GM23338 (cell line): ENCODE measurements around the gene LCMT1. TPM values are rescaled to one million over a fixed set of nuclear protein-coding genes. Genes with fewer than 3 reads are reported as not detected.
"Not testable (repeated sequence)": the region's sequence is repeated elsewhere in the genome, so short reads cannot be mapped to it uniquely, and the experiment has no call there.

Experiments
- ATAC-seq: fragments of 200-7000 bp; cut with Tn5 transposase; 3 replicates; pipeline ENCODE4 v1.9.1; 2020
- DNase-seq: peaks from one replicate; pipeline ENCODE4 v3.0.0-alpha.2; 2015; ENCODE audit warnings: low spot score
- H2AFZ ChIP-seq: fragments of 200-600 bp; sonication (generic); 2 replicates; pipeline ENCODE4 v1.8.0; 2016; ENCODE audit warnings: antibody characterized with exemption, mild to moderate bottlenecking, moderate library complexity
- H3F3A ChIP-seq: fragments of 200-600 bp; sonication (generic); replicated peaks from 2 replicates; pipeline ENCODE4 v1.8.0; 2017; ENCODE audit warnings: antibody characterized with exemption, mixed run types, low read depth
- H3K27ac ChIP-seq: fragments of 200-600 bp; sonication (generic); 2 replicates; pipeline ENCODE4 v1.6.1; 2016; ENCODE audit warnings: low read depth
- H3K27me3 ChIP-seq: fragments of 200-600 bp; sonication (generic); 2 replicates; pipeline ENCODE4 v1.8.0; 2016; ENCODE audit warnings: mild to moderate bottlenecking, mixed run types, moderate library complexity; ENCODE audit not compliant: insufficient read depth
- H3K36me3 ChIP-seq: fragments of 200-600 bp; sonication (generic); 2 replicates; pipeline ENCODE4 v1.8.0; 2016; ENCODE audit warnings: mild to moderate bottlenecking; ENCODE audit not compliant: insufficient read depth
- H3K4me1 ChIP-seq: fragments of 200-600 bp; sonication (generic); 2 replicates; pipeline ENCODE4 v1.8.0; 2016; ENCODE audit warnings: mild to moderate bottlenecking, moderate library complexity; ENCODE audit not compliant: insufficient read depth
- H3K4me2 ChIP-seq: fragments of 200-600 bp; sonication (generic); 2 replicates; pipeline ENCODE4 v1.7.1; 2017; ENCODE audit warnings: mixed run types
- H3K4me3 ChIP-seq: fragments of 200-600 bp; sonication (generic); 2 replicates; pipeline ENCODE4 v1.6.1; 2016; ENCODE audit warnings: mixed run types
- H3K79me2 ChIP-seq: fragments of 200-600 bp; sonication (generic); replicated peaks from 2 replicates; pipeline ENCODE4 v1.8.0; 2017; ENCODE audit warnings: mild to moderate bottlenecking; ENCODE audit not compliant: insufficient read depth
- H3K9me2 ChIP-seq: fragments of 200-600 bp; sonication (generic); 2 replicates; pipeline ENCODE4 v1.8.0; 2017; ENCODE audit not compliant: insufficient read depth
- H4K20me1 ChIP-seq: fragments of 200-600 bp; sonication (generic); replicated peaks from 2 replicates; pipeline ENCODE4 v1.8.0; 2017; ENCODE audit warnings: mild to moderate bottlenecking; ENCODE audit not compliant: insufficient read depth
- H3K27ac Mint-ChIP-seq: 2 replicates; pipeline ENCODE4 v1.8.0; 2020; ENCODE audit warnings: inconsistent platforms, mild to moderate bottlenecking, moderate library complexity, mixed read lengths
- H3K27me3 Mint-ChIP-seq: 3 replicates; pipeline ENCODE4 v1.8.0; 2022; ENCODE audit warnings: low read depth, mild to moderate bottlenecking, moderate library complexity, mixed read lengths, inconsistent platforms; ENCODE audit not compliant: insufficient read depth, poor library complexity
- H3K36me3 Mint-ChIP-seq: 3 replicates; pipeline ENCODE4 v1.8.0; 2021; ENCODE audit warnings: low read depth, mild to moderate bottlenecking, inconsistent platforms, moderate library complexity, mixed read lengths
- H3K4me1 Mint-ChIP-seq: 3 replicates; pipeline ENCODE4 v1.8.0; 2020; ENCODE audit warnings: mild to moderate bottlenecking, inconsistent platforms, mixed read lengths
- H3K4me3 Mint-ChIP-seq: 3 replicates; pipeline ENCODE4 v1.8.0; 2021; ENCODE audit warnings: moderate library complexity, mild to moderate bottlenecking, inconsistent platforms, mixed read lengths
- H3K9me3 Mint-ChIP-seq: 3 replicates; pipeline ENCODE4 v1.8.0; 2020; ENCODE audit warnings: moderate library complexity, mild to moderate bottlenecking, inconsistent platforms, mixed read lengths
- CREB1 ChIP-seq: fragments of 250-450 bp; sonication (Bioruptor Pico); IDR thresholded peaks from 2 replicates; pipeline ENCODE4 v1.5.0; 2020; ENCODE audit warnings: low read depth, mild to moderate bottlenecking, moderate library complexity
- ETS1 ChIP-seq: IDR thresholded peaks from 2 replicates; pipeline ENCODE4 v1.6.1; 2016; ENCODE audit warnings: antibody characterized with exemption
- EZH2 ChIP-seq: fragments of 200-600 bp; sonication (generic); IDR thresholded peaks from one replicate; pipeline ENCODE4 v1.8.0; 2017; ENCODE audit warnings: antibody characterized with exemption, mild to moderate bottlenecking, low read depth; ENCODE audit not compliant: unreplicated experiment
- EZH2phosphoT487 ChIP-seq: fragments of 200-600 bp; sonication (generic); IDR thresholded peaks from one replicate; pipeline ENCODE4 v1.8.1; 2018; ENCODE audit warnings: antibody characterized with exemption; ENCODE audit not compliant: unreplicated experiment
- JUNB ChIP-seq: IDR thresholded peaks from one replicate; pipeline ENCODE4 v1.6.1; 2016; ENCODE audit warnings: antibody characterized with exemption; ENCODE audit not compliant: unreplicated experiment
- NANOG ChIP-seq: IDR thresholded peaks from 2 replicates; pipeline ENCODE4 v1.6.1; 2016; ENCODE audit warnings: antibody characterized with exemption, borderline replicate concordance
- REST ChIP-seq: IDR thresholded peaks from one replicate; pipeline ENCODE4 v1.6.1; 2018; ENCODE audit warnings: antibody characterized with exemption; ENCODE audit not compliant: unreplicated experiment
- STAT1 ChIP-seq: IDR thresholded peaks from one replicate; pipeline ENCODE4 v1.6.1; 2016; ENCODE audit warnings: antibody characterized with exemption; ENCODE audit not compliant: unreplicated experiment
- ZNF114 ChIP-seq: fragments of 250-450 bp; sonication (Bioruptor Pico); IDR thresholded peaks from 2 replicates; pipeline ENCODE4 v1.5.0; 2020; ENCODE audit warnings: mild to moderate bottlenecking, moderate library complexity
- ZNF331 ChIP-seq: fragments of 250-450 bp; sonication (Bioruptor Pico); IDR thresholded peaks from 2 replicates; pipeline ENCODE4 v1.5.0; 2020; ENCODE audit warnings: low read depth, mild to moderate bottlenecking, moderate library complexity
- polyA plus RNA-seq: library from polyadenylated mRNA; unstranded; fragments of >200 nt; fragmentation: Nextera tagmentation; extraction: Ambion mirVana; gene quantifications from 2 replicates; pipeline ENCODE4 v1.2.1, GENCODE V29; 2016
- total RNA-seq: library from RNA; depleted of rRNA; stranded (reverse); fragments of >200 nt; shearing (Covaris generic); gene quantifications from 2 replicates; pipeline ENCODE4 v1.2.3, GENCODE V29; 2014
- TF ChIP-seq, protein P1 (sequence below), 2 experiments: fragments of 200-600 bp in 1 of 2; sonication (generic) in 1 of 2; conservative IDR thresholded peaks; 2 replicates each; pipeline versions ENCODE4 v1.5.1 to v1.6.1; 2016 to 2017; ENCODE audit warnings: antibody characterized with exemption in 2 of 2, low read depth in 2 of 2, mild to moderate bottlenecking in 2 of 2, moderate library complexity in 1 of 2

LCMT1 gene
- total and polyA plus RNA-seq, 2 experiments from 2014 or later = 56.2 to 84.6 TPM

DNA sequence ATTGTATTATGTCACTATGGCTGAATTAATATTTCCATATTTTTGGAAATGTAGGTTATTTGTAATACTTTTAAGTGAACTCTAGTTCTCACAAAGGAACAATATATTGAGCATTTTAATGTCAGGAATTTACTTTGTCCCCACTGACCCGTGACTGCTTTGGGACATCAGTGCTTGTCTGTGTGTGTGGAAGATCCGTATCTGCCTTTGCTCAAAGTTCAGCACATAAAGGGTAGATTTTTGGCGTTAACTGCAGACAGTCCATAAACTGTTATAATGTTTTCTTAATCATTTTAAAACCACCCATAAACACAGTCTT is 65.9 kb downstream of the LCMT1 start:
- Histone ChIP-seq H3K36me3 (no peaks in the 10 kb centered on the region), H3F3A (no peaks in the 10 kb centered on the region), H4K20me1 (0 out of 2 replicates have a peak, but pooled peaks cover 2% of the 10 kb centered on the region), H3K4me2 (no peak overlapping the region), H3K27me3 (no peaks in the 10 kb centered on the region), H3K79me2 (no peaks in the 10 kb centered on the region), H3K4me3 (no peak overlapping the region), H3K9me2 (no peaks in the 10 kb centered on the region), H3K4me1 (no peaks in the 10 kb centered on the region), H3K27ac (no peak overlapping the region), H2AFZ (no peak overlapping the region)
- no peak for TF ChIP-seq EZH2phosphoT487
- no peak for TF ChIP-seq CREB1
- no peak for TF ChIP-seq NANOG
- ATAC-seq (no peak), DNase-seq (no peak)
- Mint-ChIP-seq H3K27me3 (peaks cover 4% of the 10 kb centered on the region), H3K4me3 (no peak overlapping the region), H3K27ac (no peak overlapping the region), H3K4me1 (no peaks in the 10 kb centered on the region), H3K9me3 (no peaks in the 10 kb centered on the region), H3K36me3 (peaks cover 14% of the 10 kb centered on the region)

DNA sequence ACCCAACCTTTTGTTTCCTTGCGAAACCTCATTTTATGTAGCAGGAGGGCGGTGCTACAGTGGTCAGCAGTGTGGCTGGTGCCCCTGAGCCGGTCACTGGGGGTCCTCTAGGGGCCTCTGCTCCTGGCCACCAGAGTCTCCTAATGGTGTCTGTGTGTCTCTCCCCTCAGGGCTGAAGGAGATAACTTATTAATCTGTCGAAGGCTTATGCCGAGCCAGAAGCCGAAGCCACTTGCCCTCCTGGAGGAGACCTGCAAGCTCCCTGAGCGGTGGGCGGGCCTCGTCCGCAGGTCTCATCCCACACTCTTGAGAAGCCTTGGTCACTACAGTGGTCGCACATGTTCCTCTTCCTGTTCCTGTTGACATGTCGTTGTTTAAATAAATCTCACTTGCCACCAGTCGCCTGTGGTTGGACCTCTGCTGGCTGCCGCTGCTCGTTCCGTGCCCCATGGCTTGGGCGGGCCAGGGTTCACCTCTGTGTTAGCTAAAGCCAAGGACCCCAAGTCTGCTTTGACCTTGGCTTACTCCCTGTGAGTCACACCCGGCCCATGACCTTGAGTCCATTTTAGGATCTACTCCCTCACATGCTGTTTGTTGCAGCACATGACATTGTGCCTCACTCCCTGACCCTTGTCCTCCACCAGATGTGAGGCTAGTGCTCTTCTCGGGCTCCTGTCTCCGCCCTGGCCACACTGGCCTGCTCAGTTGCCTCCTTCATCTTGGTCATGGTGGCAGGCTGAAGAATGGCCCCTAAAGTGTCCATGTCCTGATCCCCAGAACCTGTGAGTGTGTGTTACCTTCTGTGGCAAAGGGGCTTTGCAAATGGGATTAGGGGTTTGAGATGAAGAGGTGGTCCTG is 66.5 kb downstream of the LCMT1 start:
- no peak overlapping the region for H2AFZ ChIP-seq
- no peaks in the 10 kb centered on the region for H3K36me3 ChIP-seq
- no peak for TF ChIP-seq ETS1
- TF ChIP-seq, protein P1, sequence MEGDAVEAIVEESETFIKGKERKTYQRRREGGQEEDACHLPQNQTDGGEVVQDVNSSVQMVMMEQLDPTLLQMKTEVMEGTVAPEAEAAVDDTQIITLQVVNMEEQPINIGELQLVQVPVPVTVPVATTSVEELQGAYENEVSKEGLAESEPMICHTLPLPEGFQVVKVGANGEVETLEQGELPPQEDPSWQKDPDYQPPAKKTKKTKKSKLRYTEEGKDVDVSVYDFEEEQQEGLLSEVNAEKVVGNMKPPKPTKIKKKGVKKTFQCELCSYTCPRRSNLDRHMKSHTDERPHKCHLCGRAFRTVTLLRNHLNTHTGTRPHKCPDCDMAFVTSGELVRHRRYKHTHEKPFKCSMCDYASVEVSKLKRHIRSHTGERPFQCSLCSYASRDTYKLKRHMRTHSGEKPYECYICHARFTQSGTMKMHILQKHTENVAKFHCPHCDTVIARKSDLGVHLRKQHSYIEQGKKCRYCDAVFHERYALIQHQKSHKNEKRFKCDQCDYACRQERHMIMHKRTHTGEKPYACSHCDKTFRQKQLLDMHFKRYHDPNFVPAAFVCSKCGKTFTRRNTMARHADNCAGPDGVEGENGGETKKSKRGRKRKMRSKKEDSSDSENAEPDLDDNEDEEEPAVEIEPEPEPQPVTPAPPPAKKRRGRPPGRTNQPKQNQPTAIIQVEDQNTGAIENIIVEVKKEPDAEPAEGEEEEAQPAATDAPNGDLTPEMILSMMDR (conservative IDR thresholded peaks at IDR 0.05; ENCODE audit: low read depth in 2 of 2) = no peak
- no peak for TF ChIP-seq REST
- no peak for TF ChIP-seq JUNB
- no peak for TF ChIP-seq ZNF114
- no peak for TF ChIP-seq STAT1
- no peak for TF ChIP-seq CREB1
- TF ChIP-seq EZH2 = no peak
- TF ChIP-seq ZNF331 (CRISPR knock-in tag) = no peak
- Mint-ChIP-seq H3K9me3 (no peaks in the 10 kb centered on the region), H3K27me3 (peaks cover 4% of the 10 kb centered on the region), H3K4me3 (no peak overlapping the region), H3K27ac (no peak overlapping the region; the same call in 1 of the 2 replicates), H3K36me3 (peaks cover 9% of the 10 kb centered on the region), H3K4me1 (no peaks in the 10 kb centered on the region)
- no peak overlapping the region for H3K4me2 ChIP-seq
- no peaks in the 10 kb centered on the region for H3K9me2 ChIP-seq
- no peak for ATAC-seq
- H3K27me3 ChIP-seq = no peaks in the 10 kb centered on the region
- H4K20me1 ChIP-seq = 0 out of 2 replicates have a peak, but pooled peaks cover 2% of the 10 kb centered on the region
- H3K79me2 ChIP-seq = no peaks in the 10 kb centered on the region
- no peak for DNase-seq
- H3K4me3 ChIP-seq = no peak overlapping the region
- H3F3A ChIP-seq = no peaks in the 10 kb centered on the region
- no peak overlapping the region for H3K27ac ChIP-seq
- no peaks in the 10 kb centered on the region for H3K4me1 ChIP-seq

DNA sequence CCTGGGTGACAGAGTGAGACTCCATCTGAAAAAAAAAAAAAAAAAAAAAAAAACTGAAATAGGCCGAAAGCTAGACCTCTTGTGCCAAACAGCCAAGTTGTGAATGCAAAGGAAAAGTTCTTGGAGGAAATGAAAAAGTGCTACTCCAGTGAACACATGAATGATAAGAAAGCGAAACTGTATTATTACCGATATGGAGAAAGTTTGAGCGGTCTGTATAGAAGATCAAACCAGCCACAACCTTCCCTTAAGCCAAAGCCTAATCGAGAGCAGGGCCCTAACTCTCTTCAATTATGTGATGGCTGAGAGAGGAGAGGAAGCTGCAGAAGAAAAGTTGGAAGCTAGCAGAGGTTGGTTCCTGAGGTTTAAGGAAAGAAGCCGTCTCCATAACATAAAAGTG is 69.7 kb downstream of the LCMT1 start:
- H3K27ac ChIP-seq, H4K20me1 ChIP-seq, H3K4me1 Mint-ChIP-seq, H3K36me3 Mint-ChIP-seq, H3K4me3 ChIP-seq, H3K9me3 Mint-ChIP-seq, H3K4me2 ChIP-seq, H3K79me2 ChIP-seq, DNase-seq, H3K36me3 ChIP-seq, H2AFZ ChIP-seq, H3K27me3 ChIP-seq, H3F3A ChIP-seq, H3K27me3 Mint-ChIP-seq, H3K4me3 Mint-ChIP-seq, H3K4me1 ChIP-seq, H3K9me2 ChIP-seq, ATAC-seq, H3K27ac Mint-ChIP-seq: not testable (repeated sequence)
